HG02840 (cell line): ENCODE measurements around the gene ZNF439.
A peak's percentile ranks its signal among the peaks of the same experiment; 100 is the strongest.
"Not testable (repeated sequence)": the region's sequence is repeated elsewhere in the genome, so short reads cannot be mapped to it uniquely, and the experiment has no call there.

Source experiments
- ATAC-seq: cut with Tn5 transposase; IDR thresholded peaks from one replicate; pipeline ENCODE4 v1.9.1; 2021; ENCODE audit warnings: mild to moderate bottlenecking, moderate library complexity, moderate number of reproducible peaks; ENCODE audit not compliant: unreplicated experiment, low FRiP score

Gene ZNF439

DNA sequence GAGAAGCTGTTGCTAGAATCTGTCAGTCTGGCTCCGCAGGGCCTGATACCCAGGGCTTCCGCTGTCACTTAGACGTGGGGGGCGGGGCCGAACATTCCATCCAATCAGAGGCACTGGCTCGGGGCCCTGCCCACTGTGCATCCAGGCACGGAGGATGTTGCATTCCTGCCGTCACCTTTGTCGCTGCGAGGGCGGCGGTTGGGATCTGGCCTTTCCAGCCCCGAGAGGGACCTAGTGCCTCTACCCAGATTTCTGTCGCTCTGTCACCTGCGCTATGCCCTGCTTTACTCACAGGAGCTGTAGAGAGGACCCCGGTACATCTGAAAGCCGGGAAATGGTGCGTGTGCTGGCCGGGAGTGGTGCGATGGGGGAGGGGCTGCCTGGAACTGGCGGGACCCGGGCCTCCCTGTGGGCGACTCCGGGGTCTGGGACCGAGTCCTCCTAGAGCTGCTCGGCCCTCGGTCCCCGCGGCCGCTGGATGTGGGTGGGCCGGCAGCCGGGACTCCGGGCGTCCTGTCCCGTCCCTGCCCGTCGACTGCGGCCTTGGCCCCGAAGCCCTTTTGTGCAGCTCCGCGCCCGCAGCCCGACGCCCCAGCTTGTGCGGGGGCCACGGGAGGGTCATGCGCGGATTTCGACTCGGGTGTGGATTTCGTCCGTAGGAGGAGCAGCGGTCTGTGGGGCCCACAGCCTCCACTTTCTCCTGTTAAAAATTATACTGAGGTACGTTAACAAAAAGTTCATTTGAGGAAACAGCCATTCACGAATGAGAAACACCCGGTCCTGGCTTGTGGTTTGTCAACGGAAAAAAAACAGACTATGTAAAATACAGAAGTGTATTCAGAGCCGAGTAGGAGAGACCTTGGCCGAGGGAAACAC lies at the start of gene ZNF439:
Gene ZNF439, plus strand, starts transcription at position 133 of the 876 bp plus-strand sequence. Its CDS starts 142 bp downstream, at position 275.
- ATAC-seq = peak; percentile 71

DNA sequence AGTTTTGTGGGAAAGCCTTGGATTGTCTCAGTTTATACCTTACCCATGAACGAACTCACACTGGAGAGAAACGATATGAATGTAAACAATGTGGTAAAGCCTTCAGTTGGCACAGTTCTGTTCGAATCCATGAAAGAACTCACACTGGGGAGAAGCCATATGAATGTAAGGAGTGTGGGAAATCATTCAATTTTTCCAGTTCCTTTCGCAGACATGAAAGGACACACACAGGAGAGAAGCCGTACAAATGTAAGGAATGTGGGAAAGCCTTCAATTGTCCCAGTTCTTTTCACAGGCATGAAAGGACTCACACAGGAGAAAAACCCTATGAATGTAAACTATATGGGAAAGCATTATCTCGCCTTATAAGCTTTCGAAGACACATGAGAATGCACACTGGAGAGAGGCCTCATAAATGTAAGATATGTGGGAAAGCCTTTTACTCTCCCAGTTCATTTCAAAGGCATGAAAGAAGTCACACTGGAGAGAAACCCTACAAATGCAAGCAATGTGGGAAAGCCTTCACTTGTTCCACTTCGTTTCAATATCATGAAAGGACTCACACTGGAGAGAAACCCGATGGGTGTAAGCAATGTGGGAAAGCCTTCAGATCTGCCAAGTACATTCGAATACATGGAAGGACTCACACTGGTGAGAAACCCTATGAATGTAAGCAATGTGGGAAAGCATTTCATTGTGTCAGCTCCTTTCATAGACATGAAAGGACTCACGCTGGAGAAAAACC lies 42.0 kb upstream of the ZNF439 start:
- ATAC-seq = no peak

DNA sequence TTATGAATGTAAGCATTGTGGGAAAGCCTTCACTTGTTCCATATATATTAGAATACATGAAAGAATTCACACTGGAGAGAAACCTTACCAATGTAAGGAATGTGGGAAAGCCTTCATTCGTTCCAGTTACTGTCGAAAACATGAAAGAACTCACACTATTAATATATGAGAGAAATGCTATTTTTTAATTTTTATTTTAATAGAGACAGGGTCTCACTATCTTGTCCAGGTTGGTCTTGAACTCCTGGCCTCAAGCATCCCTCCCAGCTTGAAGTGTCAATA lies 41.5 kb upstream of the ZNF439 start:
- ATAC-seq = no peak

- ATAC-seq = no peak
Observed at GRCh38 chr19:11813703-11814028, 34.9 kb upstream of the ZNF439 start.

DNA sequence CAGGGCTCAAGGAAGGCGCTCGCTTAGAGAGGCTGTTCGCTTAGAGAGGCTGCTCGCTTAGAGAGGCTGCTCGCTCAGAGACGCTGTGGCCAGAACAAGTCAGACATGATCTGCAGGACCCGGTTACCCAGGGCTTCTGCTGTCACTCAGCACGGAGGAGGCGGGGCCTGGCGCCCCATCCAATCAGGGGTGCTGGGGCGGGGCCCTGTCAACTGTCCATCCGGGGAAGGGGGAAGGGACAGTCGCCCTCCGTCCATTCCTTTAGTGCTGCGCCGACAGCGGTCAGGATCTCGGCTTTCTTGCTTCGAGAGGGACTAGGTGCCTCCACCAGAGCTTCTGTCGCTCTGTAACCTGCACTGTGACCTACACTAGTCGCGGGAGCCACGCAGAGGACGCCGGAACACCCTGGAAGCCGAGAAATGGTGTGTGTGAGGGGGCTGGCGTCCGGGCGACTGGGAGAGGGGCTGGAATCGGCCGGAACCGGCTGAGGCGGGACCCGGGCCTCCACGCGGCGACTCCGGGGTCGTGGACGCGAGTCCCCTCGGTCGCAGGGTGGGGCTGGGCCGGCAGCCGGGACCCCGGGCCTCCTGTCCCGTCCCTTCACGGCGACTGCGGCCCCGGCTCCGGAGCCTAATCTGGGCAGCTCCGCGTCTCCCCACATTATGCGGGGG lies 34.4 kb upstream of the ZNF439 start, which contains the start of gene ZNF440:
Gene ZNF440, plus strand, starts transcription at position 245 of the 671 bp plus-strand sequence. Its CDS starts 175 bp downstream, at position 420.
- peak; percentile 99 for ATAC-seq

- ATAC-seq = no peak
Observed at GRCh38 chr19:11814700-11815035, 33.9 kb upstream of the ZNF439 start.

DNA sequence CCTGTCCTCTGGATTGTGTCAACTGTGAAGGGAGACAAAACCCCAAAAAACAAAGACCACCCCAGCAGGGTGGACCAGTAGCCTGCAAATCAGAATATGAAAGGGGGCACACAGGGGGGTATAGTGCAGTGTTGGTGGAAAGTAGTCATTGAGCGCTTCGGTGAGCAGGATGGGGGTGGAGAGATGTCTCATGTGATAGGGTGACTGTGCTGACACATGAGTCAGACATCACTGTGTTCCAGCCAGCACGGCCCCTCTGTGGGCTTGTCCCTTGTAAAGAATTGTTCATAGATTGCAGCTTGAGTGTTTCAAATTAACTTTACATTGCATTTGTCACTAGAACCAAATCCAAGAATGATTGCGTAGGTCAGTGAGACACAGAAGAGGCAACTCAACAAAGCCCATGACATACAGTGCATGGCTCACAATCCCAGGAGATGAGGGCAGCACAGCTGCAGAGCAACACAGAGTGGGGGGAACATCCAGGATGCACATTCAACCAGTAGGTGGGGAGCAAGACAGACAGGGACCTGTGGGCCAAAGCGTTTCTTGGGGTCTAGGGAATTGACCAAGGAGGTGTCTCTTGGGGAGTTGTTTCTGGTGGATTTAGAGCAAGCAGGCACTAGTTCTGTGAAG lies 26.9 kb upstream of the ZNF439 start:
- no peak for ATAC-seq

DNA sequence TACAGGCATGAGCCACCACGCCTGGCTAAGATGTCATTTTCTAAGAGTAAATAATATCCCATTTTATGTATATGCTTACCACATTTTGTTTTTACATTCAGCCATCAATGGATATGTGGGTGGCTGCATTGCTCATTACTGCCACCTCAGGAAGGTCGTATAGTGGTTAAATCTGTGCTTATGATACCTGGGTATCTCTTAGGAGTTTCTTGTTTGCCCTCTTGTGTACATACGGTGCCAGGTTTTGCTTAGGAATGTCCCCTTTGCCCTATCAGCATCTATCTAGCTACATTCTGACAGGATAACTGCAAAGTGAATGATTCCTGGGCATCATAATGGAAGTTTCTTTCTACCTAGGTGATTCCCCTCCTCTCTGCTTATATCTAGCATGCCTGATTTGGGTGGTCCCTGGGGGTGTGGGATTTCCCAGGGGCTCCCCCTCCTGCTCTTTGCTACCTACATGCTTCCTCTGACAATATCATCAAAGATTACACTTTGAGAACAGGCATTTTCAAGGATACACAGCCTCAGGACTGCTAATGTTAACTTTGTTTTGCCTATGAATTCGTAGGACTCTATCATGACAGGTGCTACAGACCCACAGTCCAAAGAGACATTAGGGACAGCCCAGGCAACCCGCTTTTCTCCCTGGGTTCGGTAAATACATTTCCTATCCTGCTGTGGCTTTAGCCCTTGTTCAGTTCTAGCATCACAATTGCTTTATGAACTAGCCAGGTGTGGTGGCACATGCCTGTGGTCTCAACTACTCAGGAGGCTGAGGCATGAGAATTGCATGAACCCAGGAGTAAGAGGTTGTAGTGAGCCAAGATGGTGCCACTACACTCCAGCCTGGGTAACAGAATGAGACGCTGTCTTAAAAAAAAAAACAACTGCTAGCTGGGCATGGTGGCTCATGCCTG lies 19.3 kb upstream of the ZNF439 start:
- not testable (repeated sequence) for ATAC-seq

DNA sequence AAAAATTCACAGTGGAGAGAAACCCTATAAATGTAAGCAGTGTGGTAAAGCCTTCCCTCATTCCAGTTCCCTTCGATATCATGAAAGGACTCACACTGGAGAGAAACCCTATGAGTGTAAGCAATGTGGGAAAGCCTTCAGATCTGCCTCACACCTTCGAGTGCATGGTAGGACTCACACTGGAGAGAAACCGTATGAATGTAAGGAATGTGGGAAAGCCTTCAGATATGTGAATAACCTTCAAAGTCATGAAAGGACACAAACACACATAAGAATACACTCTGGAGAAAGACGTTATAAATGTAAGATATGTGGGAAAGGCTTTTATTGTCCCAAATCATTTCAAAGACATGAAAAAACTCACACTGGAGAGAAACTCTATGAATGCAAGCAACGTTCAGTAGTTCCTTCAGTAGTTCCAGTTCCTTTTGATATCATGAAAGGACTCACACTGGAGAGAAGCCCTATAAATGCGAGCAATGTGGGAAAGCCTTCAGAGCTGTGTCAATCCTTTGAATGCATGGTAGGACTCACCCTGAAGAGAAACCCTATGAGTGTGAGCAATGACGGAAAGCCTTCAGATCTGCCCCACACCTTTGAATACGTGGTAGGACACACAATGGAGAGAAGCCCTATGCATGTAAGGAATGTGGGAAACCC lies 16.1 kb upstream of the ZNF439 start:
- ATAC-seq = no peak

GRCh38 chr19:11833541-11833940 lies 15.0 kb upstream of the ZNF439 start:
- no peak for ATAC-seq

GRCh38 chr19:11835626-11836066 lies 12.9 kb upstream of the ZNF439 start:
- ATAC-seq = not testable (repeated sequence)

GRCh38 chr19:11843722-11844121 lies 4.8 kb upstream of the ZNF439 start:
- no peak for ATAC-seq

DNA sequence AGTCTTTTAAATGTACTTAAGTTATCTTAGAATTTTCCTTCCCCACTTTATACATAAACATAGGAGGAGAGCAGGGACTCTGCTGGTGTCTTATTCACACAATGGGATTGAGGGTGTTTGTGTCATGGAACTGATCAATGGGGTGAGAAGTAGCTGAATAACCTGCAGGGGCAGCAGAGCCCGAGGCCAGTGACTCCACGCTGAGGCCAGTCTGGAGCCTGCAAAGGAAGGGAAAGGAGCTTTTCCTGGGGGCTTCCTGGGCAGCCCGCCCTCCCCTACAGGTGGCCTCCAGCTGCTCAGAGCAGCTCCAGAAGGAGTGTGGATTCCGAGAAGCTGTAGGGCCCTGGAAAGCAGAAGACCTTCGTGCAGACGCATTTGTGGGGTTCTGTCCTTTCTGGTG lies 911 bp upstream of the ZNF439 start:
- not testable (repeated sequence) for ATAC-seq

GRCh38 chr19:11848200-11848593 lies 329 bp upstream of the ZNF439 start:
- ATAC-seq = no peak

DNA sequence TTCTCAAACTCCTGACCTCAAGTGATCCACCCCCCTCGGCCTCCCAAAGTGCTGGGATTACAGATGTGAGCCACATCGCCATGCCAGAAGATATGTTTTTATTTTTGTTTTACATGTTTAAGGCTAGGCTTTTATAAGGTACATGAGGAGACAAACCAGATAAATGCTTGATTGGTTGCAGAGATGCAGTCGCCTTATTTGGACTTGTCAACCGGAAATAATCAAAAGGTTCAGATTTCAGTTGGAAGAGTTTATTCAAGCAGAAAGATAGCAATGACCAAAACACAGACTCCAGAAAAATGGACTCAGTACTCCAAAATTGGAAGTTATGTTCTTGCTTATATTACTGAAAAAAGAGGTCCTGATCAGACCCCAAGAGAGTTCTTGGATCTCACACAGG lies 1.8 kb downstream of the ZNF439 start:
- ATAC-seq = not testable (repeated sequence)

GRCh38 chr19:11853358-11853757 lies 4.8 kb downstream of the ZNF439 start:
- no peak for ATAC-seq

DNA sequence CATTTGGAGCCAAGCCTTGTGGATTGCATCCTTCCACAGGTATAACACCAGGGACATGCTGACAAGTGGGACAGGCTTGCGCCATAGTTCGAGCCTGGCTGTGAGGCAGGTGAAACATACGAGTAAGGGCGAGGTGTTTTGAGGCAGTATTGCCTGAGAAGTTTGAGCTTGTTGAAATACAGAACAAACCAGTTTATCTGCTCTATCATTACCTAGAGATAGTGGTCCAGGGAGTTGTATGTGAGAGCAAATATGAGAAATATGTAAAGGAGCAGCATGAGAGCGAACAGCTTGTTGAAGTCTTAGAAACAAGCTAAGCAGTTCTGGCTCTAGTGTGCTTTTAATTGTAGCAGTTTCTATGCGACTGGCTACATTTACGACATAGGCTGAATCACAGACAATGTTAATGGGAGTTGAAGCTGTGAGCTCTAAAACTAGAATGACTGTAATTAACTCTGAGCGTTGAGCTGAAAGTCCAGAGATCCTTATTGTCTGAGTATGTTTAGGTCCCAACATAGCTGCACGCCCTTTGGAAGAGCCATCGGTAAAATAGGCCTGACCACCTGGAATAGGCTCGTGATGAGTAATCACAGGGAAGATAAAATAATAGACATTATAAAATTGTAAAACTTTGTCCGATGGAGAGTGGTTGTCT lies 8.2 kb downstream of the ZNF439 start:
- no peak for ATAC-seq

- no peak for ATAC-seq
Observed at GRCh38 chr19:11860721-11861120, 12.2 kb downstream of the ZNF439 start.

DNA sequence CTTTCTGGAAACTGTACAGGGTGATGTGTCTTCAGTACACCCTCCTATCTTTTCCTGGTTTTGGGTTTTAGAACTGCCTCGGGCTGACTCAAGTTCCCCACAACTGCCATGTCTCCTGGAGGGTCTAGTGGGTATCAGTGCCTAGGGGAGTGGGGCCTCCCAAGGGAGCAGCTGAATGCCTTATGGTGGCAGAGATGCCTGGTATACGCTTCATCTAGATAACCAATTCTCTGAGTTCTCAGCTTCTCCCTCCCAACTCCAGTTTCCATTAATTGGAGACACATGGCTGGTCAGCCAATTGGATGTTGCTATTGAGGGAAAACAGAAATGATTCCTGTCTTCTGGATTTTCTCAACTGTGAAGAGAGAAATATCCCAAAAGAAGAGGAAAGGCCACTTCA lies 12.8 kb downstream of the ZNF439 start:
- ATAC-seq = no peak
